Measurements from ENCODE around the gene TSPYL2.

TSPYL2 gene

GRCh38 chrX:53081925-53082772 lies at the start of gene TSPYL2:
Gene TSPYL2, plus strand, starts transcription at chrX:53082367. Its CDS starts 132 bp downstream, at chrX:53082499.
- peak; percentile 95 for DNase-seq

DNA sequence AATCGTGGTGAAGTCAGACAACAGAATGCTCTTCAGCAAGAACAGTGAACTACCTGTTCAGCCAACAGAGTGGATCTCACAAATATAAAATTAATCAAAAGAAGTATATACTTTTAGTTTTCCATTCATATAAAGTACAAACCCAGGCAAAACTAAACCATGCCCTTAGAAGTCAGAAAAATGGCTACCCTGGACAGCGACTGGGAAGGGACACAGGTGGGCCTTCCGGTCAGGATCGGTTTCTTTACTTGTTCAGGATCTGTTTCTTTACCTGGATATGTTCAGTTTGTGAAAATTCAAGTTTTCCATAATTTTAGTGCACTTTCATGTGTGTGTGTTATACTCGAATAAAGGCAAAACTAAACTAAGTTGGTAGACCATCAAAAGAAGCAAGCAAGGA lies 46.0 kb upstream of the TSPYL2 start:
- DNase-seq, result no peak

GRCh38 chrX:53039236-53039635 lies 42.9 kb upstream of the TSPYL2 start:
- no peak for DNase-seq

- no peak for DNase-seq
These were observed 37.2 kb upstream of the TSPYL2 start for GRCh38 chrX:53044995-53045394.

DNA sequence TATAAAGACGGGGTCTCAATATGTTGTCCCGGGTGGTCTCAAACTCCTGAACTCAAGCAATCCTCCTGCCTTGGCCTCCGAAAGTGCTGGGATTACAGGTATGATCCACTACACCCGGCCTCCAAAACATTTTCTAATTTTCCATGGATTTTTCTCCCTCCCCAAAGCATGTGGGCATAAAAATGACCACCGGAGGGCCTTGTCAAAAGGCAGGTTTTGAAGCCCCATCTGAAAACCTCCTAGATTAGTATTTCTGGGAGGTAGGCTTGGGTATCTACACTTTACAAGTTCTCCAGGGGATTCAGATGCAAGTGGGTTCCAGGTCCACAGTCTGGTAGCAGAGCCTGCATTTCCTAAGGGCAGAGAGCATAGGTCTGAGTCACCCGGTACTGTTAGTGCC lies 34.9 kb upstream of the TSPYL2 start:
- peak; percentile 16 for DNase-seq

DNA sequence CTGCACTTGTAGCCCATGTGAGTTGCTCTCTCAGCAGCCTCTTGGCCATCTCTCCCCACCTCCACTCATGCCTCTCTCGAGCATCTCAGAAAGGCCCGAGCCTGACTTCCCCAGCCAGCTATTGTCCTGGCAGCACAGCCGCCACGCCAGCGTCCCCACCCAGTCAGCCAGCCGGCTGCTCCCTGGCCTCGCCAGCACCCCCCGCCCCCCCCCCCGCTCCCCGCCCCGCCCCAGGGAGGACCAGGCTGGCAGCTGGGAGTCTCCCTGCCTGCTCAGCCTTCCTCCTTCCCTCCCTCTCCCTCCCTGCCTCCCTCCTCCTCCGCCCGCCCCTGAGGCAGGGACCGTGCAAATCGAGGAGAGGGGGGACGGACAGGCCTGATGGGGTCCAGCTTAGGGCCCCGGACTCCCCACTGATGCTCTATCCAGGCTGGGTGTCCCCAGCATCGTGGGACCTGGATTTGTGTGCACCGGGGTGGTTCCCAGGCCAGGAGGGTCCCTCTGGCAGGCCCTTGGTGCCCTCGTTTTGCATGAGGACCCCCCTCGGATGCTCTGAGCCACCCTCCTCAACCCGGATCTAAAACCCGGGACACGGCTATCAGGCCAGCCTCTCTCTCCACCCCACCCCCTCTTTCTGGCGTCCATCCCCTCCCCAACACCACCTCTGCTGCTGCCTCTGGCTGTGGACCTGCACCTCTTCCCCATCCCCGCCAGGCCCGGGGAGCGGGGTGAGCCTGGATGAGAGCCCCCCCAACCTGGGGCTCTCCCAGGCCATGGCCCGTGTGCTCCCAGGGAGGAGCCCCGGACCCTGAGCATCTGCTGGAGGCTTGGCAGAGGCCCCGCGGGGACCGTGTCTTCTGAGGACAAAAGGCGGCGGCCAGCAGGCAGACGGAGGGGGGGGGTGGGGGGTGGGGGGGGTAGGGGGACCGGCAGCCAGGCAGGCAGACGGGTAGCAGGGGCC lies 33.7 kb upstream of the TSPYL2 start, which contains the start of gene GPR173:
Gene GPR173 (plus strand): TSS at position 621 of the 958 bp plus-strand sequence. CDS start 27,833 bp downstream, outside the sequence.
- DNase-seq, result peak; percentile 67

GRCh38 chrX:53049127-53049517 lies 33.0 kb upstream of the TSPYL2 start:
- no peak for DNase-seq

DNA sequence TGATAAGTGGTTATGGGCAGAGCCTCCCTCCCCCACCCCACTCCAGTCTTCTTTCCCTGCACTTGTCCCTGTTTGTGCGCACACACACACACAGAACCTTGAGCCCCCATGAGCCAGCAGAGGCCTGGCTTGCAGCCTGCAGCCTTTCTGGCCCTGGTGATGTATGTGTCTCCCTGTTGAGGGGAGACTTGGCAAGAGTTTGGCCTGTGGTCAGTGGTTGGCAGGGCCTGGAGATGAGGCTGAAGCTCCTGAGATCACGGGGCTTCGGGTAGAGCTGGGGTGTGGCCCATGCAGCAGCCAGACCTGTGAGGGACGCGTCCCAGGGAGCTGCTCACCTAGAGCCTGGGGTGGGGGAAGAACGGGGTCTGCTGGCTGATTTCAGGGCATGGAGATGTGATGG lies 31.3 kb upstream of the TSPYL2 start:
- no peak for DNase-seq

DNA sequence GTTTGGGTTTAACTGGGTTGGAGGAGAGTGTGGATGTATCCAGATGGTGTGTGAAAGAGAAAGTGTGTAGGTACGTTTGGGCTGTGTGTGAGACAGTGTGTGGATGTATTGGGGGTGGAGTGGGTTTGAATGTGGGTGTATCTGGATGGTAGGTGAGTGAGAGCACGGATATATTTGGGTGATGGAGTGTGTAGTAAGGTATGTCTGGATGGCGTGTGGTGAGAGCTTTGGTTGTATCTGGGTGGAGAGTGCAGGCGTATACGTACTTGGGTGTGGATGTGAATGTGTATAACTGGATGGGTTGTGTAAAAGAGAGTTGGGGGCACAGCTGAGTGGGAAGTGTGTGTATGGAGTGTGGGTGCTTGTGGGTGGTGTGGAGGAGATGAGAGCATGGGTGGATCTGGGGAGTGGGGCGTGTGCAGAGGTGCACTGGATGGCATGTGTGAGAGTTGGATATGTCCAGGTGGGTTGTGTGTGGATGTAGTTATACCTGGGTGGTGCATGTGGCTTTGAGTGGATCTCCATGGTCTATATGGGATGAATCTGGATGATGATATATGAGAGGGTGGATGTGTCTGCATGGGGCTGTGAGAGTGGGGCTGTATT lies 26.8 kb upstream of the TSPYL2 start:
- no peak for DNase-seq

- no peak for DNase-seq
These were observed 25.9 kb upstream of the TSPYL2 start for GRCh38 chrX:53056292-53056691.

DNA sequence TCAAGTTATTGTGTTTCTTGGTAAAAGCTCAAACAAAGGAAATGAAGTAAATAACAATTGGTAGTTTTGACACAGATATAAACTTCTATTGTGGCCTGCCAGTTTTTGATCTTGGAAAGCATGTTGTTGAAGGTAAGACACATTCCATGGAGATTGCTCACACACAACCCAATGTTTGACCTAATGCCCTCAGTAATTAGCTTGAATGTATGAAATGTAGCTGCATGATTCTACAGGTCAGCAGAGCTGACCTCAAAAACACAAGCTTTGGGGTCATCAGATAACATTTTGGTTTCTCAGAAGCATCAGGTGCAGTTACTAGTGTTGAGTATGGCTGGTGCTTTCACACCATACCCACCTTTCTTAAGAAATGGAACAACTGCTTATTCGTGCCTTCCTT lies 17.1 kb upstream of the TSPYL2 start:
- no peak for DNase-seq

GRCh38 chrX:53071064-53071463 lies 11.1 kb upstream of the TSPYL2 start:
- DNase-seq, result no peak

- DNase-seq, result peak; percentile 57
These were observed 10.4 kb upstream of the TSPYL2 start for GRCh38 chrX:53071604-53072417.

DNA sequence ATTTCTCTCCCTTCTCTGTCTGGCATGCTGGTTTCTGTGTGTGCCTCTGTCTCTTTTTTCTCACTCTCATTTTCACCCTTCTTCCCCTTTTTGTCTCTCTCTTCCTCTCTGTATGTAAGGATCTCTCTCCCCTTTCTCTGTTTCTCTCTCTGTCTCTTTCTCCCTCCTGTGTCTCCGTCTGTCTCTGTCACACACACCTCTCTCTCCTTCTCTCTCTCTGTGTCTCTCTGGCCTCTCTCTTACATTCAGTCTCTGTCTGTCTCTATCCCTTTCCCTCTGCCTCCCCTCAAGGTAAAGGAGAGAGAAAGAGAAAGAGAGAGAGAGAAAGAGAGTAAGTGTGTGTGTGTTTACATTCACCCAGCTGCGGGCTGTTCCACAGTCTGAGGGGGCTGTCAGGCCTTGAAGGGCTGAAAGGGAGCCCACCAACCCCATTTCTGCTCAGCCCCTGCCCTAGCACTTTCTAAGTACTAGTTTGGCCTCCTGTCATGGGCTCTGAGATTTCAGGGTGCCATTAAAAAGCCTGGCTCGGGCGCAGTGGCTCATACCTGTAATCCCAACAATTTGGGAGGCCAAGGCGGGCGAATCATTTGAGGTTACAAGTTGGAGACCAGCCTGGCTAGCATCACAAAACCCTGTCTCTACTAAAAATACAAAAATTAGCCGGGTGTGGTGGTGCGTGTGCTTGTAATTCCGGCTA lies 9.6 kb upstream of the TSPYL2 start:
- no peak for DNase-seq

DNA sequence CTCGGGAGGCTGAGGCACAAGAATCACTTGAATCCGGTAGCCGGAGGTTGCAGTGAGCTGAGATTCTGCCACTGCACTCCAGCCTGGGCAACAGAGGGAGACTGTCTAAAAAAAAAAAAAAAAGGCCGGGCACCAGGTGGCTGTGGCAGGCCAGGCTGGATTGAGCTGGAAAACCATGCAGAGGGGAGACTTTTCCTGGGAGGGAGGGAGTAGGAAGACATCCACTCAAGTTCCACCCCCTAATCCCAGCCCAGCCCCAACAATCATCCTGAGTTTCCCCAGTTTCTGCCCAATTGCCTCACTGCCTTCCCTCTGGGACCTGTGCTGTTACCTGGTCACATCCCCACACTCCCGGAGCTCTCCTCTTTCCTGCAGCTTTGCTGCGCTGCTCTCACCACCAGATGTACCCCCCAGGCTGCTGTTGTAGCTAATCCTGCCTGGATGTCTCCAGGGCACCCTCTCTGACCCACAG lies 9.0 kb upstream of the TSPYL2 start:
- DNase-seq, result no peak

- no peak for DNase-seq
These were observed 7.2 kb upstream of the TSPYL2 start for GRCh38 chrX:53075011-53075410.

GRCh38 chrX:53076671-53077070 lies 5.5 kb upstream of the TSPYL2 start:
- DNase-seq, result no peak

DNA sequence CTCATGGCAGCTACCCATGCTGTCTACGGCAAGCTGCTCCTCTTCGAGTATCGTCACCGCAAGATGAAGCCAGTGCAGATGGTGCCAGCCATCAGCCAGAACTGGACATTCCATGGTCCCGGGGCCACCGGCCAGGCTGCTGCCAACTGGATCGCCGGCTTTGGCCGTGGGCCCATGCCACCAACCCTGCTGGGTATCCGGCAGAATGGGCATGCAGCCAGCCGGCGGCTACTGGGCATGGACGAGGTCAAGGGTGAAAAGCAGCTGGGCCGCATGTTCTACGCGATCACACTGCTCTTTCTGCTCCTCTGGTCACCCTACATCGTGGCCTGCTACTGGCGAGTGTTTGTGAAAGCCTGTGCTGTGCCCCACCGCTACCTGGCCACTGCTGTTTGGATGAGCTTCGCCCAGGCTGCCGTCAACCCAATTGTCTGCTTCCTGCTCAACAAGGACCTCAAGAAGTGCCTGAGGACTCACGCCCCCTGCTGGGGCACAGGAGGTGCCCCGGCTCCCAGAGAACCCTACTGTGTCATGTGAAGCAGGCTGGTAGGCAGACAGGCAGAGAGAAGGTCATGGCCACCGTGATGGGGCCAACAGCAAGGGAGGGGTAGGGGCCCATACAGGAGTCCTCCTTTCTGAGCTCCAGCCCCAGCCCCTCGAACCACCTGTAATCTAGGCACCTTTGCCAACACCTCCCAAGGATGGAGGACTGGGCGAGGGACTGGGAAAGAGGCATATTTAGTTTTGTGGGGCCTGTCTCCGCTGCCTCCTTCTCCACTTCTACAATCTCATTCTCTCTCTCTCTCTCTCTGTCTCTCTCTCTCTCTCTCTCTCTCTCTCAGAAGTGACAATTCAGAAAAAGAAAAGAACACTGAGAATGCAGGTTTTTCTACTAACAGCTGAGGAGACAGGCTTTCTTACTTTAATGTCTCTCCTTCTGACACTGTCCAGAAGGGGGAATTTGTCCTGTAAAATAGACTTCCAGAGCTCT lies 4.7 kb upstream of the TSPYL2 start:
- no peak for DNase-seq

GRCh38 chrX:53078943-53079342 lies 3.2 kb upstream of the TSPYL2 start:
- DNase-seq, result no peak
